Right ventricle myocardium inferior (tissue), 1 donor: Measurements from ENCODE around the gene OR10Z1. TPM values are rescaled to one million over a fixed set of nuclear protein-coding genes. Genes with fewer than 3 reads are reported as not detected.

ENCODE experiments used
- ATAC-seq: fragments of 200-7000 bp; cut with Tn5 transposase; one replicate; pipeline ENCODE4 v1.9.1; 2020; ENCODE audit warnings: mild to moderate bottlenecking, moderate library complexity
- DNase-seq: peaks from one replicate; pipeline ENCODE4 v3.0.0; 2021; ENCODE audit errors: missing footprints
- intact Hi-C: fragments of 100-400 bp; cut with DNase I; formaldehyde crosslinking; loops from one replicate; pipeline ENCODE4 v1.11.0; 2022
- total RNA-seq: library from RNA; stranded (reverse); fragmentation: NEBNext Ultra II Directional; extraction: Animal tissue kit (Norgen Biotek cat#: 25700); gene quantifications from one replicate; pipeline ENCODE4 v1.2.1, GENCODE V29; 2021
- donor health status: DM: no; HTN: yes; CAD: no; lungs with severe emphysema.

OR10Z1 gene
- total RNA-seq, 1 donor from 2014 or later, result not detected

- ATAC-seq (no peak), DNase-seq (no peak)
- intact Hi-C loops, result no loop called here
Observed at GRCh38 chr1:158654086-158654485, 49.0 kb downstream of the OR10Z1 start.

DNA sequence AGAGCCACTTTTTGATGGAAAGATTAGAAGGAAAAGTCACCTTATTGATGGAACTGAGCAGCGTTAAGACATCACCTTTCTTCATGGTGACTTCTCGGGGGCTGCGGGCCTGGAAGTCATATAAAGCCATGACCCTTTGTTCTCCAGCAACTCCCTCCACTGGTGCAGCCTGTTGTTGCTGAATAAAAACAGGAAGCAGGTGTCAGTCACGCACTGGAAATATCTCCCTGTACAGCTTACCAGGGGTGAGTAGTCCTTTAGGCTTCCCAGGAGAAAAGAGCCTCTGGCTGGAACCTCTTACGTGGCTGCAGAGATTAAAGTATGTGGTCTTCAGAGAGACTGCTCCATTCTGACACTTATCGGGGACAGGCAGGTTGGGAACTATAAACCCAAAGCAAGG lies 49.5 kb downstream of the OR10Z1 start:
- DNase-seq (no peak), ATAC-seq (no peak)
- intact Hi-C loops, result no loop called here

Other genes with a start within 250 kb of the OR10Z1 start
- not detected for gene OR10T2, start 205.8 kb upstream of the OR10Z1 start, total RNA-seq
- gene OR10K2, start 179.0 kb upstream of the OR10Z1 start, total RNA-seq, result not detected
- gene OR10K1, start 143.4 kb upstream of the OR10Z1 start, total RNA-seq, result not detected
- gene OR10R2, start 133.0 kb upstream of the OR10Z1 start, total RNA-seq, result not detected
- not detected for gene OR6Y1, start 50.9 kb upstream of the OR10Z1 start, total RNA-seq
- not detected for gene OR6P1, start 34.7 kb upstream of the OR10Z1 start, total RNA-seq
- gene OR10X1, start 25.4 kb upstream of the OR10Z1 start, total RNA-seq, result not detected
- gene SPTA1, start 81.4 kb downstream of the OR10Z1 start, total RNA-seq, result 0.08 TPM
- not detected for gene OR6K2, start 95.4 kb downstream of the OR10Z1 start, total RNA-seq
- not detected for gene OR6K3, start 115.5 kb downstream of the OR10Z1 start, total RNA-seq
- not detected for gene OR6K6, start 149.5 kb downstream of the OR10Z1 start, total RNA-seq
- not detected for gene OR6N1, start 166.9 kb downstream of the OR10Z1 start, total RNA-seq
- not detected for gene OR6N2, start 175.9 kb downstream of the OR10Z1 start, total RNA-seq
- gene MNDA, start 226.1 kb downstream of the OR10Z1 start, total RNA-seq, result 4.9 TPM